IPS DF 4.7 (cell line): ENCODE measurements around the gene CLEC9A.

Experiments
- DNase-seq: peaks from one replicate; pipeline ENCODE4 v3.0.0-alpha.2; 2013; ENCODE audit warnings: low spot score; ENCODE audit errors: extremely low read depth

The CLEC9A gene

DNA sequence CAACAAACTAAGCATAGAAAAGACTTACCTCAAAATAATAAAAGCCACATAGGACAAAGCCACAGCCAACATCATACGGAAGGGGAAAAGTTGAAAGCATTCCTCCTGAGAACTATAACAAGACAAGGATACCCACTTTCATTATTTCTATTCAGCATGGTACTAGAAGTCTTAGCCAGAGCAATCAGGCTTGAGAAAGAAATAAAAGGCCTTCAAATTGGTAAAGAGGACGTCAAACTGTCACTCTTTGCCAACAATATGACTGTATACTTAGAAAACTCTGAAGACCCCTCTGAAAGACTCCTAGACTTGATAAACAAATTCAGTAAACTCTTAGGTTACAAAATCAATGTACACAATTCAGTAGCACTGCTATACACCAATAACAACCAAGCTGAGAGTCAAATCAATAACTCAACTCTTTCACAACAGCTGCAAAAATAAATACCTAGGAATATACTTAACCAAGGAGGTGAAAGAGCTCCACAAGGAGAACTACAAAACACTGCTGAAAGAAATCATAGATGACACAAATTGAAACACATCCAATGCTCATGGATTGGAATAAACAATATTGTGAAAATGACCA is 79.9 kb downstream of the CLEC9A start:
- no peak for DNase-seq

- no peak for DNase-seq
These were observed 81.0 kb downstream of the CLEC9A start for GRCh38 chr12:10111451-10111850.

DNA sequence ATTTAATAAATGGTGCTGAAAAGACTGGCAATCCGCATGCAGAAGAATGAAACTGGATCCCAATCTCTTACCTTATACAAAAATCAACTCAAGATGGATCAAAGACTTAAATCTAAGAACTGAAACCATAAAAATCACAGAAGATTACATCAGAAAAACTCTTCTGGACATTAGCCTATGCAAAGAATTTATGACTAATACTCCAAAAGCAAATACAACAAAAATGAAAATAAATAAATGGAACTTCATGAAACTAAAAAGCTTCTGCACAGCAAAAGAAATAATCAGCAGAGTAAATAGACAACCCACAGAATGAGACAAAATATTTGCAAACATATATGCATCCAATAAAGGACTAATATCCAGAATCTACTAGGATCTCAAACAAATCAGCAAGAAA is 82.6 kb downstream of the CLEC9A start:
- DNase-seq, result no peak

DNA sequence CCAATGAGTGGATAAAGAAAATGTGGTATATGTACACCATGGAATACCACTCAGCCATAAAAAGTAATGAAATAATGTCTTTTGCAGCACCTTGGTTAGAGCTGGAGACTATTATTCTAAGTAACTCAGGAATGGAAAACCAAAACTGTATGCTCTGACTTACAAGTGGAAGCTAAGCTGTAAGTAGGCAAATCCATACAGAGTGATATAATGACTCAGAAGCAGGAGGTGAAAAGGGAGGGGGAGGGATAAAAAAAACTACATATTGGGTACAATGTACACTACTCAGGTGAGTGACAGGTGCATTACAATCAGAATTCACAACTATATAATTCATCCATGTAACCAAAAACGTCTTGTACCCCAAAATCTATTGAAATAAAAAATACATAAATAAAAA is 83.4 kb downstream of the CLEC9A start:
- no peak for DNase-seq

DNA sequence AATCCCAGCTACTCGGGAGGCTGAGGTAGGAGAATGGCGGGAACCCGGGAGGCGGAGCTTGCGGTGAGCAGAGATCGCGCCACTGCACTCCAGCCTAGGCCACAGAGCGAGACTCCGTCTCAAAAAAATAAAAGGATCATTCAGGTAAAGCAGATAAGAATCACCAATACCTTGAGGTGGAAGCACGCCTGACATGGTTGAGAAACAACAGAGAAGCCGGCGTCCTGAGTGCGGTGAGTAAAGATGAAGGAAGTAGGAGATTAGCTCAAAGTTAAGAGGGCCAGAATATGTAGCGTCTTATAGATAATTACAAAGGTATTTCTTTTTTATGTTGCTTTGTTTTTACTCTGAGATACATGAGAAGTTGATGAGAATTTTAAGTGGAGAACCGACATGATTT is 84.8 kb downstream of the CLEC9A start:
- no peak for DNase-seq
